ENCODE measurements around the gene PLRG1.

PLRG1 gene

DNA sequence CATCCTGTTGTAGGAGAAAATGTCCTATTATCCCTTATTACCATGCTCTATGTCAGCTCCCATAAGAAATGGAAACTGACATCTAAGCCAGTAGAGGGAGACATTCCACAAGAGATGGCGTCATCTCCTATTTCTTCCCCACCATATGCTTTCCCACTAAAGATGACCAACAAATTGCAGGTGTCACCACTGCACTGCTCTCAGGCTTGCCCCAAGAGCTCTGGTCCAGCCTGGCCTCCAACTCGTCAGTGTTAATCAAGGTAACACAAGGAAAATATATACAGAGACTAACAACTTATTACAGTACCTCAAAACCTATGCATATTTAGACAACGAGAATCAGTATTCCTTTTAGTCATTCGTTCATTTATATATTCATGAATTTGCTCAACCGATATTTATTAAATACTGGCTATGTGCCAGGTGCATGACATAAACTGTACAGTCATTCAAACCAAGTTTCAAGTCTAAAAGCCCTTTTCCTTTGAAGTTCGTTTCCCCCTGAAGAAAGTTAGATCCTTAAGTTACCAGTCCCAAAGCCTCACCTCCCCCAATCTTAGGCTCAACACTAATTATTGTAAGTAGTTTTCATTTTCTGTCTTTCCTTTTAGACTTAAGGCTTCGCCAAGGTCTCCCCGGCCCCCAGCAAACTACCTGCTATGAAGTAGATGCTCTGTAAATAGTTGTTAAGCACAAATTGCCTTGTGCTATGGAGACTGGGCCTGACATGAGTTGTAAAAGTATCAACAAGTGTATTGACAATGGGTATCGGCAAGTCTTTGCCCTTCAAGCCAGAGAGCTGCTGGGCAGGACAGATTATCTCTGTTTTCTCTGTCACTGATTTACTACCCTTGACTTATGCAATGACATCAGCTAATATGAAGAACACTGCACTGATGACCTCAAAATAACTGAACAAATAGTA lies 9.6 kb upstream of the PLRG1 start:
- Histone ChIP-seq H3K9ac (no peak overlapping the region), H2AFZ (ENCODE audit: low read depth) (no peak overlapping the region), H3K4me2 (no peak overlapping the region), H3K27ac (no peak overlapping the region), H4K20me1 (ENCODE audit: insufficient read depth) (no peaks in the 10 kb centered on the region), H3K4me1 (ENCODE audit: low read depth, poor library complexity, severe bottlenecking) (no peaks in the 10 kb centered on the region), H3K79me2 (ENCODE audit: insufficient read depth, low read depth) (no peaks in the 10 kb centered on the region), H3K4me3 (IDR thresholded peaks at IDR 0.05; ENCODE audit: insufficient read depth, low read depth, low read length) (no peak overlapping the region), H3K36me3 (ENCODE audit: insufficient read depth) (no peaks in the 10 kb centered on the region), H3K27me3 (ENCODE audit: insufficient read depth, low read depth) (no peaks in the 10 kb centered on the region)
- TF ChIP-seq, protein P1, sequence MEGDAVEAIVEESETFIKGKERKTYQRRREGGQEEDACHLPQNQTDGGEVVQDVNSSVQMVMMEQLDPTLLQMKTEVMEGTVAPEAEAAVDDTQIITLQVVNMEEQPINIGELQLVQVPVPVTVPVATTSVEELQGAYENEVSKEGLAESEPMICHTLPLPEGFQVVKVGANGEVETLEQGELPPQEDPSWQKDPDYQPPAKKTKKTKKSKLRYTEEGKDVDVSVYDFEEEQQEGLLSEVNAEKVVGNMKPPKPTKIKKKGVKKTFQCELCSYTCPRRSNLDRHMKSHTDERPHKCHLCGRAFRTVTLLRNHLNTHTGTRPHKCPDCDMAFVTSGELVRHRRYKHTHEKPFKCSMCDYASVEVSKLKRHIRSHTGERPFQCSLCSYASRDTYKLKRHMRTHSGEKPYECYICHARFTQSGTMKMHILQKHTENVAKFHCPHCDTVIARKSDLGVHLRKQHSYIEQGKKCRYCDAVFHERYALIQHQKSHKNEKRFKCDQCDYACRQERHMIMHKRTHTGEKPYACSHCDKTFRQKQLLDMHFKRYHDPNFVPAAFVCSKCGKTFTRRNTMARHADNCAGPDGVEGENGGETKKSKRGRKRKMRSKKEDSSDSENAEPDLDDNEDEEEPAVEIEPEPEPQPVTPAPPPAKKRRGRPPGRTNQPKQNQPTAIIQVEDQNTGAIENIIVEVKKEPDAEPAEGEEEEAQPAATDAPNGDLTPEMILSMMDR (conservative IDR thresholded peaks at IDR 0.05; ENCODE audit: low read depth, low read length): peak; percentile 86

DNA sequence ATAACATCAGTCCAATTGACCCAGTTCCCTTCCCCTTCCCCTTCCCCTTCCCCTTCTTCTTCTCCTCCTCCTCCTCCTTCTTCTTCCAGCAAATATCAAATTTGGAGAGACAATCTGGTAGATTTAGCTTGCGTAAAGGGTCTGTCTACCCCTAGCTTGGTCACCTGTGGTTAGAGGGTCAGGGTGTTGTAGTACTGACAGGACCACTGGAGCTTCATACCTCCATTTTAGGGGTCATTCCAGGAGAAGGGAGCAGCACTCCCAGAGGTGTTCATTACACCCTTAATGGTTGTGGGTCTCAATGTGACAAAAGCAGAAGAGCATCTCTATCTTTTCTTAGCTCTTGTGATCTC lies 8.9 kb upstream of the PLRG1 start:
- Histone ChIP-seq H4K20me1 (ENCODE audit: insufficient read depth) (no peaks in the 10 kb centered on the region), H3K27ac (no peak overlapping the region)

DNA sequence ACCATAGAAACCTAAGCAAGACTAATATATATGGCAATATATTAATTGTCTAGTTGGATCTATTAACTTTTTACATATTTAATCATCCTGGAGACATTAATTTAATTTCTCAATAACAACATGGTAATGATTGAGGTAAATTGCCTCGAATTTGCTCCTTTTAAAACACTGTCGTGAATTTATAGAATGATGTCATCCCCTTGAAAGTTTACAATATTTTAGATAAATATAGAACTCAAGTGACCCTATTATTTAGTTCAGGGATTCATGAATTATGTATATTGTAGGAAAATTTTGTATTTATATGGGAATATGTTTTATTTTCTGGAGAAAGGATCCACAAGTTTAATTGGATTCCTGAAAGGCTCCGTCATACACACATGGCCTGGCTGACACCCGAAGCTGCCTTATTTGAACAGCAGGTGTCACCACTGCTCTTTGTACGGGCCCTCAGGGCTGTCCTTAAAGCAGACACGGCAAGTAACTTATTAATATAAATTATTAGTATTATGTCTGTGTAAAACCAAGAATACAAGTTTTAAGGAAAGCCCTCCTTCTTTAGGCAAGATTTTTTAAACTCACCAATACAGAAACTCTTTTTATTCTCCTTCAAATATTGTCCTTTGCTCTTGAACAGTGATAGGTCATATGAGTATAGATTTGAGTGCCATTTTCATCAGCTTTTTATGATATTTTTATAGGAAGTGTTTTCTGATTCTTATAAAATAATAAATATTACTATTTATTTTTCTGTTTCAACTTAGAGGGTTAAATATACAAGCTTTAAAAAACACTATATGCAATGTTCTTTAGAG lies 1.9 kb upstream of the PLRG1 start:
- Histone ChIP-seq H3K4me1 (ENCODE audit: low read depth, poor library complexity, severe bottlenecking) (peaks cover 21% of the 10 kb centered on the region), H3K4me2 (no peak overlapping the region), H3K9ac (no peak overlapping the region), H4K20me1 (ENCODE audit: insufficient read depth) (no peaks in the 10 kb centered on the region), H3K27me3 (ENCODE audit: insufficient read depth, low read depth) (no peaks in the 10 kb centered on the region), H2AFZ (ENCODE audit: low read depth) (peak overlapping the region; percentile 6; the same call in 1 of the 2 replicates), H3K79me2 (ENCODE audit: insufficient read depth, low read depth) (peaks cover 30% of the 10 kb centered on the region), H3K4me3 (IDR thresholded peaks at IDR 0.05; ENCODE audit: insufficient read depth, low read depth, low read length) (no peak overlapping the region), H3K27ac (no peak overlapping the region), H3K36me3 (ENCODE audit: insufficient read depth) (peaks cover 4% of the 10 kb centered on the region; the same call in 1 of the 2 replicates)
- TF ChIP-seq, protein P1 (conservative IDR thresholded peaks at IDR 0.05; ENCODE audit: low read depth, low read length): peak; percentile 92

More for the DNA sequence above, 8.9 kb upstream of the PLRG1 start:
- no peaks in the 10 kb centered on the region for H3K36me3 ChIP-seq (ENCODE audit: insufficient read depth)
- TF ChIP-seq, protein P1 (conservative IDR thresholded peaks at IDR 0.05; ENCODE audit: low read depth, low read length): no peak
- H3K9ac ChIP-seq: no peak overlapping the region
- no peaks in the 10 kb centered on the region for H3K79me2 ChIP-seq (ENCODE audit: insufficient read depth, low read depth)
- no peaks in the 10 kb centered on the region for H3K27me3 ChIP-seq (ENCODE audit: insufficient read depth, low read depth)
- H2AFZ ChIP-seq (ENCODE audit: low read depth): no peak overlapping the region
- H3K4me1 ChIP-seq (ENCODE audit: low read depth, poor library complexity, severe bottlenecking): no peaks in the 10 kb centered on the region
- no peak overlapping the region for H3K4me3 ChIP-seq (IDR thresholded peaks at IDR 0.05; ENCODE audit: insufficient read depth, low read depth, low read length)
- H3K4me2 ChIP-seq: no peak overlapping the region

DNA sequence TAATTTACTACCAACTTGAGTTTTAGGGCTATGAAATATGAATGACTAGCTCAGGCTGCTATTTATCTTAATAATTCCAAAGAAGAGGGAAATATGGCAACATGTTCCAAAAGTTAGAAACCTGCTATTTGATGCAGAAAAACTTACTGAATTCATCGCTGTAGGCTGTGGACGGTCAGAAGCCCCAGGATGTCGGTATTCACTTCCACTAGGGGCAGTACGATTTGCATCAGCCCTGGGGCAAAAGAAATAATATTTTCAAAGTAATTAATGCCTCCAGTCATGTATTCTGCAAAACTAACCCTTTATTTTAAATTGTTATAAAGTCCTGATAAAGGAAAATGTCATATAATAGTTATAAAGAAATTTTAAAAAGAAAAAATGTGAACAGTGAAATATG lies 4.5 kb downstream of the PLRG1 start:
- H3K4me1 ChIP-seq (ENCODE audit: low read depth, poor library complexity, severe bottlenecking): peaks cover 16% of the 10 kb centered on the region
- no peak overlapping the region for H3K4me3 ChIP-seq (IDR thresholded peaks at IDR 0.05; ENCODE audit: insufficient read depth, low read depth, low read length)
- no peak overlapping the region for H3K9ac ChIP-seq
- H2AFZ ChIP-seq (ENCODE audit: low read depth): no peak overlapping the region
- no peaks in the 10 kb centered on the region for H4K20me1 ChIP-seq (ENCODE audit: insufficient read depth)
- peaks cover 31% of the 10 kb centered on the region for H3K79me2 ChIP-seq (ENCODE audit: insufficient read depth, low read depth)
- TF ChIP-seq, protein P1 (conservative IDR thresholded peaks at IDR 0.05; ENCODE audit: low read depth, low read length): no peak
- peaks cover 44% of the 10 kb centered on the region; the same call in 1 of the 2 replicates for H3K36me3 ChIP-seq (ENCODE audit: insufficient read depth)
- no peak overlapping the region for H3K4me2 ChIP-seq
- H3K27me3 ChIP-seq (ENCODE audit: insufficient read depth, low read depth): no peaks in the 10 kb centered on the region
- H3K27ac ChIP-seq: no peak overlapping the region
